Tibial nerve (tissue), 4 donors: Measurements from ENCODE around the gene GOLGB1. TPM values are rescaled to one million over a fixed set of nuclear protein-coding genes. Genes with fewer than 3 reads are reported as not detected.

Source experiments
- DNase-seq, 2 donors: peaks; one replicate each; pipeline ENCODE4 v3.0.0-alpha.2; 2019; ENCODE audit warnings: low spot score in 2 of 2
- H3K27ac ChIP-seq, 4 donors: fragments of 200-600 bp; sonication (generic) in 3 of 4; one replicate each; pipeline ENCODE4 v1.5.1; 2017 to 2019; ENCODE audit warnings: mild to moderate bottlenecking in 1 of 4
- H3K27me3 ChIP-seq, 2 donors: fragments of 200-600 bp; sonication (generic) in 1 of 2; one replicate each; pipeline versions ENCODE4 v1.5.1 to v1.6.0; 2017 to 2019
- H3K36me3 ChIP-seq, 3 donors: fragments of 200-600 bp; sonication (generic); one replicate each; pipeline ENCODE4 v1.5.1; 2018 to 2019
- H3K4me1 ChIP-seq, 4 donors: fragments of 200-600 bp; sonication (generic) in 3 of 4; one replicate each; pipeline ENCODE4 v1.5.1; 2017 to 2019
- H3K4me3 ChIP-seq, 4 donors: fragments of 200-600 bp; sonication (generic) in 3 of 4; one replicate each; pipeline ENCODE4 v1.5.1; 2017 to 2019; ENCODE audit warnings: mild to moderate bottlenecking in 1 of 4, moderate library complexity in 1 of 4
- H3K9me3 ChIP-seq, 4 donors: fragments of 200-600 bp; sonication (generic) in 3 of 4; one replicate each; pipeline ENCODE4 v1.5.1; 2017 to 2019
- EP300 ChIP-seq, 2 donors: sonication (generic); formaldehyde crosslinking; IDR thresholded peaks; one replicate each; pipeline ENCODE4 v1.6.1; 2017; ENCODE audit warnings: antibody characterized with exemption in 2 of 2, mild to moderate bottlenecking in 1 of 2
- POLR2A ChIP-seq, 2 donors: fragments of 450-650 bp; IDR thresholded peaks; one replicate each; pipeline ENCODE4 v1.6.1; 2017; ENCODE audit warnings: antibody characterized with exemption in 2 of 2, mild to moderate bottlenecking in 2 of 2, moderate library complexity in 2 of 2
- WGBS, 2 donors: methylation state at CpG; one replicate each; pipeline ENCODE4 v1.1.5; 2018; 5-methylcytosine and 5-hydroxymethylcytosine counted together
- total RNA-seq, 4 donors: library from RNA; depleted of rRNA; stranded (reverse); fragments of >200 nt; gene quantifications; one replicate each; pipeline ENCODE4 v1.1.0, GENCODE V29; 2016
- TF ChIP-seq, protein P1 (sequence below), 5 experiments: fragments of 200-600 bp in 3 of 5; fragments of 450-650 bp in 2 of 5; sonication (generic) in 3 of 5; IDR thresholded peaks; one replicate each; pipeline ENCODE4 v1.5.1; 2016 to 2019; ENCODE audit warnings: antibody characterized with exemption in 5 of 5, mild to moderate bottlenecking in 3 of 5, moderate library complexity in 2 of 5

GOLGB1 gene
- total RNA-seq, 4 donors from 2014 or later = 54.0 to 70.6 (median 60.1) TPM

DNA sequence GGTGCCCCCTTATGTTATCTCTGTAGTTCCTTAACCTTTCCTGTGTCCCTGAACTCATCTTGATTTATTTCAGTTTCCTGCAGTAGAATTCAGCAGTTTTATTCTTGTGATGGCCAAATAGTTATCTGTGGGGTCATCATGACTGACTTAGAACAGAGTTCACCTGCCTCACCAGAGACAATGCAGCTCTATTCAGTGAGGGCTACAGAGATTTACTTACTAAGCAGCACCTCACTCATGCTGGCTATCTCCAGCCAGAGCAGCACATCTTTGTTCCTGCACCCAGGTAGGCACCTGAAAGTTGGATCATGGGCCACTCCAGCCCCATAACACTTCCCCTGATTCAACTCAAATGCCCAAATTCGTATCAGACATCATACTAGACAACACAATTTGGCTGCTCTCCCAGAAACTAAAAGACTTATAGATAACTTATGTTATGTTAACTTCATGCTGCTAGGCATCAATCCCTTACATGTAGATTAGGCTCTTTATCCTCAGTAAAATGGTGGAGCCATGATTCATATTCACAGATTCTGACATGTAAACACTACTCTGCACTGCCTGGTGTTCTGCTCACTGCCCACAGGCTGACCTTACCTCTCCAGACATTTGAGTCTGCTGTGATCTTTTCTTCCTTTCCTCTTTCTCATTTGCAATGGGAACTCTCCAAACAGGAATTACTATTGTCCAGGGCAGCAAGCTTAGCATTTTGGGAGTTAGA, 9.3 kb upstream of the GOLGB1 start:
- Histone ChIP-seq H3K36me3 (no peaks in the 10 kb centered on the region), H3K27ac (no peak overlapping the region), H3K4me1 (no peaks in the 10 kb centered on the region), H3K9me3 (no peaks in the 10 kb centered on the region), H3K4me3 (no peak overlapping the region), H3K27me3 (no peaks in the 10 kb centered on the region)
- WGBS, 2 donors = 41 to 67% methylated on average over 1 of the region's 1 CpG
- TF ChIP-seq EP300 (IDR thresholded peaks at IDR 0.05) (no peak), POLR2A (IDR thresholded peaks at IDR 0.05) (no peak)
- TF ChIP-seq, protein P1, sequence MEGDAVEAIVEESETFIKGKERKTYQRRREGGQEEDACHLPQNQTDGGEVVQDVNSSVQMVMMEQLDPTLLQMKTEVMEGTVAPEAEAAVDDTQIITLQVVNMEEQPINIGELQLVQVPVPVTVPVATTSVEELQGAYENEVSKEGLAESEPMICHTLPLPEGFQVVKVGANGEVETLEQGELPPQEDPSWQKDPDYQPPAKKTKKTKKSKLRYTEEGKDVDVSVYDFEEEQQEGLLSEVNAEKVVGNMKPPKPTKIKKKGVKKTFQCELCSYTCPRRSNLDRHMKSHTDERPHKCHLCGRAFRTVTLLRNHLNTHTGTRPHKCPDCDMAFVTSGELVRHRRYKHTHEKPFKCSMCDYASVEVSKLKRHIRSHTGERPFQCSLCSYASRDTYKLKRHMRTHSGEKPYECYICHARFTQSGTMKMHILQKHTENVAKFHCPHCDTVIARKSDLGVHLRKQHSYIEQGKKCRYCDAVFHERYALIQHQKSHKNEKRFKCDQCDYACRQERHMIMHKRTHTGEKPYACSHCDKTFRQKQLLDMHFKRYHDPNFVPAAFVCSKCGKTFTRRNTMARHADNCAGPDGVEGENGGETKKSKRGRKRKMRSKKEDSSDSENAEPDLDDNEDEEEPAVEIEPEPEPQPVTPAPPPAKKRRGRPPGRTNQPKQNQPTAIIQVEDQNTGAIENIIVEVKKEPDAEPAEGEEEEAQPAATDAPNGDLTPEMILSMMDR (IDR thresholded peaks at IDR 0.05) = no peak
- DNase-seq = no peak

DNA sequence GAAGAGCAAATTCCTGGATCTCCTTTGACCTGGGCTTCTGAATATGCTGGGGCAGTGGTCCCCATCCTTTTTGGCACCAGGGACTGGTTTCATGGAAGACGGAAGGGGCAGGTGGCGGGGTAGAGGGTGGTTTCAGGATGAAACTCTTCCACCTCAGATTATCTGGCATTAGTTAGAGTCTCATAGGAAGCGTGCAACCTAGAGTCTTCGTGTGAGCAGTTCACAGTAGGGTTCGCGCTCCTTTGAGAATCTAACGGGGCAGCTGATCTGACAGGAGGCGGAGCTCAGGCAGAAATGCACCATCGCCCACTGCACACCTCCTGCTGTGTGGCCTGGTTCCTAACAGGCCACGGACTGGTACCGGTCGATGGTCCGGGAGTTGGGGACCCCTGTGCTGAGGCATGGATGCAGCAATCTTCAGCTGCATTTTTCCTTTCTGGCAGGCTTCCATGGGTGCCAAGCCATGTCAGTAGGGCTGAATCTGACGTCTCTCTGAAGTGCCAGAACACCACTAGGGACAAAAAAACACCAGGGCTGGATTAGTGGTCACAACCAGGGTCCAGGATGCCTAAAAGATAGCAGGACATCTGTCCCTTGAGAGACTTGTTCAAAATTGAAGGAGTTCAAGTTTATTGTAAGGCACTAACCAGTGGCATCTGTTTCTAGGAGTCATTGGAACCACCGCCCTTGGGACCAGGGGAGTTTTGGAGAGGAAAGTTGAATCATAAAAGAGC, 8.4 kb upstream of the GOLGB1 start:
- 80 to 83% methylated on average over 15 of the region's 15 CpGs for WGBS, 2 donors
- TF ChIP-seq EP300 (IDR thresholded peaks at IDR 0.05) (no peak), POLR2A (IDR thresholded peaks at IDR 0.05) (no peak)
- TF ChIP-seq, protein P1 (IDR thresholded peaks at IDR 0.05) = no peak
- H3K27ac ChIP-seq = no peak overlapping the region
- no peaks in the 10 kb centered on the region for H3K4me1 ChIP-seq
- H3K36me3 ChIP-seq = no peaks in the 10 kb centered on the region
- no peaks in the 10 kb centered on the region for H3K27me3 ChIP-seq
- no peak overlapping the region for H3K4me3 ChIP-seq
- H3K9me3 ChIP-seq = no peaks in the 10 kb centered on the region
- no peak for DNase-seq

DNA sequence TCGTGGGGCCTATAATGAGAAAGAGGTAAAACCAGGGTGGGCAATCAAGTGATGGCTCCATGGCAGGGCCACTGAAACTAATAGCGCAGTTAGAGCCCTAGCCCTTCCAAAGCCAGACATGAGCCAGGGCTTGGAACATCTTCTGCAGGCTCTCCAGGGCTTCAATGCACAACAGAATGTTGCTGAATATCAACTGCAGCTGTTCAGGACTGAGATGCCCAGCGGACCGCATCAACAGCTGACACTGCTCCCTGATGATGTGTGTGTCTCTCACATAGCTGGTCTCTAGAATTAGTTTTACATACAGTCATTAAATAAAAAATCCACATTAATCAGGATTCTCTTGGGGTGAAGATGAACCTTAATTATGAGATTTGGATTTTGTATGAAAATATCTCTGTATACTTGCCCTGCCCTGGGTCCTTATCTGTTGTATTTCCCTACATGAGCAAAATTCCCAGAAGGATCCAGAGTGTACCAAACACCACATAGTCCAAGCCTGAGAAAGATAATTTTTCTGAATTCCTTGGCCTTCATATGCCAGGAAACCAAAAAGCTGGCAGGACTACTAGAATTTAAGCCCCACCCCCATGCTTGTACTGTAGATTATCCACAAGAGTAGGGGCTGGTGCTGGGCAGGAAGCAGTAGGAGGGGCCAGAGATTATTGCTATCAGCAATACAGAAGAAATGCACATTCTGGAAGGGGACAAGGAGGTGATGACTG, 7.7 kb upstream of the GOLGB1 start:
- no peaks in the 10 kb centered on the region for H3K36me3 ChIP-seq
- H3K4me1 ChIP-seq = no peaks in the 10 kb centered on the region
- TF ChIP-seq POLR2A (IDR thresholded peaks at IDR 0.05) (no peak), EP300 (IDR thresholded peaks at IDR 0.05) (no peak)
- TF ChIP-seq, protein P1 (IDR thresholded peaks at IDR 0.05) = no peak
- no peaks in the 10 kb centered on the region for H3K27me3 ChIP-seq
- no peak overlapping the region for H3K4me3 ChIP-seq
- no peaks in the 10 kb centered on the region for H3K9me3 ChIP-seq
- no peak for DNase-seq
- H3K27ac ChIP-seq = no peak overlapping the region
- 83 to 85% methylated on average over 4 of the region's 4 CpGs for WGBS, 2 donors

DNA sequence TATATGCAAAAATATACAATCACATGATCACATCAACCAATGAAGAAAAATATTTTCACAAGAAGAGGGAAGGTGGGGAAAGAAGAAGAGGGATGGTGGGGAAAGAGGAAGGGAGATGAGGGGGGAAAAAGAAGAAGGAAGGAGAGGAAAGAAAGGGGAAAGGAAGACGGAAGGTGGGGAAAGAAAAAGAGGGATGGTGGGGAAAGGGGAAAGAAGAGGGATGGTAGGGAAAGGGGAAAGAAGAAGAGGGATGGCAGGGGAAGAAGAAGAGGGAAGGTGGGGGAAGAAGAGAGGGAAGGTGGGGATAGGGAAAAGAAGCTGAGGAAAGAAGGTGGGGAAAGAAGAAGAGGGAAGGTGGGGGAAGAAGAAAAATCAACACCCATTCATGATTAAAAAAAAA, 3.2 kb upstream of the GOLGB1 start:
- Histone ChIP-seq H3K4me1 (peaks cover 0 to 20% (median 10%) of the 10 kb centered on the region in 4 donors), H3K9me3 (no peaks in the 10 kb centered on the region), H3K4me3 (no peak overlapping the region), H3K36me3 (no peaks in the 10 kb centered on the region), H3K27ac (no peak overlapping the region), H3K27me3 (no peaks in the 10 kb centered on the region)
- TF ChIP-seq EP300 (IDR thresholded peaks at IDR 0.05) (no peak), POLR2A (IDR thresholded peaks at IDR 0.05) (no peak)
- TF ChIP-seq, protein P1 (IDR thresholded peaks at IDR 0.05) = no peak
- 28 to 31% methylated on average over 1 of the region's 1 CpG for WGBS, 2 donors
- DNase-seq = no peak
